Muscle layer of colon (tissue), 2 donors: Measurements from ENCODE around the gene MNAT1.
"Not testable (repeated sequence)": the region's sequence is repeated elsewhere in the genome, so short reads cannot be mapped to it uniquely, and the experiment has no call there.

Experiments used
- H3K27ac ChIP-seq: one replicate; pipeline ENCODE4 v1.7.0; 2013; ENCODE audit warnings: low read depth, mild to moderate bottlenecking, low read length, moderate library complexity
- H3K27me3 ChIP-seq, 2 donors: one replicate each; pipeline ENCODE4 v1.7.0; 2013; ENCODE audit warnings: low read length in 2 of 2, mild to moderate bottlenecking in 2 of 2; ENCODE audit not compliant: insufficient read depth in 2 of 2, control insufficient read depth in 1 of 2
- H3K36me3 ChIP-seq: one replicate; pipeline ENCODE4 v1.7.0; 2013; ENCODE audit warnings: mild to moderate bottlenecking, low read length; ENCODE audit not compliant: insufficient read depth
- H3K4me1 ChIP-seq: one replicate; pipeline ENCODE4 v1.7.0; 2013; ENCODE audit warnings: mild to moderate bottlenecking, low read length; ENCODE audit not compliant: insufficient read depth
- H3K4me3 ChIP-seq, 2 donors: one replicate each; pipeline ENCODE4 v1.7.0; 2013; ENCODE audit warnings: low read length in 2 of 2, low read depth in 1 of 2, mild to moderate bottlenecking in 1 of 2, moderate library complexity in 1 of 2
- H3K9ac ChIP-seq: one replicate; pipeline ENCODE4 v1.7.0; 2013; ENCODE audit warnings: low read length
- H3K9me3 ChIP-seq: one replicate; pipeline ENCODE4 v1.7.0; 2013; ENCODE audit warnings: mild to moderate bottlenecking, low read length
- donor health status: abdominal sarcoma.
- donor health status: Adenocarcinoma of cecum.

Gene MNAT1

DNA sequence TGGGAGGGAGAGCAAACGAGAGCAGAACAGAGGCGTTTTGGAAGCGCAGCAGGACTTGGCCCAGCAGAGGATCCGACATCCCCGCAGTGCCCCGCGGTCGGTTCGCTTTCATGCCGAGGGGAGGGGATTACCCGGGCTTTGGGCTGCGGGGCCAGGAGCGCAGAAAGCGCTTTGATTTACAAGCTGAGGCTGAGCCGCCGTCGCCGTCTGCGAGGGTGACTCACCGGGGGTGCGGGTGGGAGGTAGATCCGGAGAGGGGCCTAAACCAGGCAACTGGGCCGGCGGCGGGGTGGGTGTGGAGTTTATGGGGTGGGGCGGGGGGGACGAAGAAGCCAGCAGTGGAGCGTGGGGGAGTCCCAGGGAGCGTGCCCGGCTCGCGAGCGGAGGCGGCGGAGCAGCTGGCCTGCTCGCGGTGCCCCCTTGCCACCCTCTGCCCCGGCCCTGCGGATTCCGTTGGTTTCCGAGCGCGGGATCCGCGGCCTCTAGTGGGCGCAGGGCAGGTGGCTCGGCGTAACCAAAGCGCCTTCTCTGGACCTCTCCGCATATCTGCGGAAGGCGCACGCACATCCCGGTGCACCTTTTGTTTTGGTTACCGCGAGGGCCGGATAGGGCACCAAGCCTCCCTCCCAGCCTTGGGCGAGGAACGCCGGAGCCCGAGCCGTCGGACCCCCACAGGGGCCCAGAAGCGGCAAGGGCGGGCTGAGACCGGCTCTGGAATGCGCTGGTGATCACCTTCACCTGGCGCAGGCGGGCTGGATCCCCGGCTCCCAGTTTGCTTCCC lies 13.0 kb upstream of the MNAT1 start:
- H3K27me3 ChIP-seq, result peaks cover 5 to 47% of the 10 kb centered on the region in 2 donors
- H3K27ac ChIP-seq, result no peak overlapping the region
- H3K9ac ChIP-seq, result no peak overlapping the region
- H3K4me3 ChIP-seq, result peak overlapping the region; percentile 18 to 90
- H3K4me1 ChIP-seq, result peaks cover 4% of the 10 kb centered on the region
- no peaks in the 10 kb centered on the region for H3K36me3 ChIP-seq
- H3K9me3 ChIP-seq, result no peaks in the 10 kb centered on the region

GRCh38 chr14:60722107-60722356 lies 12.5 kb upstream of the MNAT1 start:
- no peaks in the 10 kb centered on the region for H3K36me3 ChIP-seq
- H3K9ac ChIP-seq, result no peak overlapping the region
- H3K27ac ChIP-seq, result no peak overlapping the region
- H3K9me3 ChIP-seq, result no peaks in the 10 kb centered on the region
- peak overlapping the region; percentile 71 to 90 for H3K4me3 ChIP-seq
- H3K27me3 ChIP-seq, result peaks cover 7 to 47% of the 10 kb centered on the region in 2 donors
- H3K4me1 ChIP-seq, result peaks cover 4% of the 10 kb centered on the region

DNA sequence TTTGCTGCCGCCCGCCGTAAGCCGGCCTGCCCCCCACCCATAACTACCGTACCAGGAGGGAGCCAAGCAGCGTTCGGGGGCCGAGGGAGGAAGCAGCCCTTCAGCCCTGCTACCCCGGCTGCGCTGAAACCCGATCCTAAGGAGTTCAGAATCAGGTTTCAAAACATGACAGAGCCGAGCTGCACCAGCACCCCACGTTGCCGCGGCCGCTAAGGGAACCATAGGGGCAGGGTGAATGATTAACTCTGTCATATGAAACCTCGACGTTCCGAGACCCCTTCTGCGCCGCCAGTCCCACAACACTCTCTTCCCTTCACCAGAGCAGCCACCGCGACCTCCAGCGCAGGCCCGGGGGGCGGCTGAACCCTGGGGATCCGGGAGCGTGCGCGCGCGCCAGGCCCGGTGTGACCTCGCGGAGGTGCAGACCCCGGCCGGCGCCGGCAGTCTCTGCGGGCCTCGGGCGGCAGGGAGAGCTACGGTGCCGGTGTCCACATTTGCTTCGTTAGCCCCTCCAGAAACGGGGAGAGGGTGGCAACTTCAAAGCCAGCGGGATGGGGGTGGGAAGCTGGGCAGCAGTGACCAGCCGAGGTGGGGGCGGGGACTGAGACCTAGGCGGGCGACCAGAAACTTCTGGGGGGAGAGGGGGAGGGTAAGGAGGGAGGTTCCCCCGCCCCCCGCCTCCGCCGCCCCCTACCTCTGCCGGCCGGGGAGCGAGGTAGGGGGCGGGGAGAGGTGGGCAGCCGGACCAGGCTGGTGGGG lies 12.0 kb upstream of the MNAT1 start:
- peak overlapping the region; percentile 71 to 90 for H3K4me3 ChIP-seq
- peaks cover 4% of the 10 kb centered on the region for H3K4me1 ChIP-seq
- peaks cover 12 to 47% of the 10 kb centered on the region in 2 donors for H3K27me3 ChIP-seq
- no peaks in the 10 kb centered on the region for H3K9me3 ChIP-seq
- no peak overlapping the region for H3K27ac ChIP-seq
- no peak overlapping the region for H3K9ac ChIP-seq
- no peaks in the 10 kb centered on the region for H3K36me3 ChIP-seq

GRCh38 chr14:60723116-60723906 lies 11.2 kb upstream of the MNAT1 start:
- Histone ChIP-seq H3K4me1 (peaks cover 4% of the 10 kb centered on the region), H3K4me3 (peak overlapping the region; percentile 71 to 90), H3K27ac (peak overlapping the region; percentile 44), H3K36me3 (no peaks in the 10 kb centered on the region), H3K27me3 (peaks cover 12 to 47% of the 10 kb centered on the region in 2 donors), H3K9ac (peak overlapping the region; percentile 39), H3K9me3 (no peaks in the 10 kb centered on the region)

GRCh38 chr14:60723907-60724618 lies 10.5 kb upstream of the MNAT1 start, which contains the start of gene SIX4:
Gene SIX4, minus strand, starts transcription at chr14:60724351. Its CDS starts 277 bp downstream, at chr14:60724074.
- Histone ChIP-seq H3K27ac (peak within 1 kb of the TSS; percentile 44), H3K36me3 (no peaks in the 10 kb centered on the region), H3K9ac (peak within 1 kb of the TSS; percentile 39), H3K4me3 (peak within 1 kb of the TSS; percentile 71 to 90), H3K4me1 (peaks cover 4% of the 10 kb centered on the region), H3K9me3 (no peaks in the 10 kb centered on the region), H3K27me3 (peaks cover 14 to 47% of the 10 kb centered on the region in 2 donors)

DNA sequence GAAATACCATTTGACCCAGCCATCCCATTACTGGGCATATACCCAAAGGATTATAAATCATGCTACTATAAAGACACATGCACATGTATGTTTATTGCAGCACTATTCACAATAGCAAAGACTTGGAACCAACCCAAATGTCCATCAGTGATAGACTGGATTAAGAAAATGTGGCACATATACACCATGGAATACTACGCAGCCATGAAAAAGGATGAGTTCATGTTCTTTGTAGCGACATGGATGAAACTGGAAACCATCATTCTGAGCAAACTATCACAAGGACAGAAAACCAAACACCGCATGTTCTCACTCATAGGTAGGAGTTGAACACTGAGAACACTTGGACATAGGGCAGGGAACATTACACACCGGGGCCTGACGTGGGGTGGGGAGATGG lies 3.3 kb upstream of the MNAT1 start:
- not testable (repeated sequence) for H3K36me3 ChIP-seq, H3K9ac ChIP-seq, H3K4me3 ChIP-seq, H3K27ac ChIP-seq, H3K9me3 ChIP-seq
- Histone ChIP-seq H3K27me3 (peaks cover 0 to 14% of the 10 kb centered on the region in 2 donors), H3K4me1 (peaks cover 15% of the 10 kb centered on the region)

GRCh38 chr14:60732840-60733483 lies 1.6 kb upstream of the MNAT1 start:
- Histone ChIP-seq H3K9ac (no peak overlapping the region), H3K36me3 (no peaks in the 10 kb centered on the region), H3K9me3 (no peaks in the 10 kb centered on the region), H3K27ac (no peak overlapping the region), H3K27me3 (peaks cover 0 to 6% of the 10 kb centered on the region in 2 donors), H3K4me3 (no peak overlapping the region), H3K4me1 (peaks cover 15% of the 10 kb centered on the region)

- H3K9me3 ChIP-seq, result no peaks in the 10 kb centered on the region
- H3K27me3 ChIP-seq, result no peaks in the 10 kb centered on the region
- peak overlapping the region; percentile 96 for H3K9ac ChIP-seq
- H3K36me3 ChIP-seq, result no peaks in the 10 kb centered on the region
- no peak overlapping the region for H3K27ac ChIP-seq
- H3K4me1 ChIP-seq, result peaks cover 15% of the 10 kb centered on the region
- H3K4me3 ChIP-seq, result peak overlapping the region; percentile 68 to 98
These were observed 855 bp downstream of the MNAT1 start for GRCh38 chr14:60735416-60735815.

DNA sequence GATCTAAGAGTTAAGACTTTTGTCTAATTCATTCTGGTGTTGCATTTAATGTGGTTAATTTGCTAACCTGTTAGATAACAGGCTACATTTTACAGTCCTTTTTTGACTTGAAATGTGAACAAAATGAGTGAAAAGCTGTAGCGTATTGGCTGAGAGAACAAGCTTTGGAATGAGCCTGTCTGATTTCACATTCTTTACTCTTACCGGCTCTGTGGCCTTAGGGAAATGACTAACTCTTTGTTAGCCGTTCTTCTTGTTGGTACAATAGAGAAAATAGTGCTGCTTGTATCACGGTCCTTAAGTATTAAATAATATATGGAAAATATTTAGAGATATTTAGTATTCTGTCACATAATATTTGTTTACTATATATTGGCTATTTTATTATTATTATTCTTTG lies 1.9 kb downstream of the MNAT1 start:
- H3K9me3 ChIP-seq, result no peaks in the 10 kb centered on the region
- peaks cover 15% of the 10 kb centered on the region for H3K4me1 ChIP-seq
- no peak overlapping the region for H3K9ac ChIP-seq
- H3K27me3 ChIP-seq, result no peaks in the 10 kb centered on the region
- no peak overlapping the region for H3K27ac ChIP-seq
- H3K4me3 ChIP-seq, result no peak overlapping the region
- no peaks in the 10 kb centered on the region for H3K36me3 ChIP-seq

DNA sequence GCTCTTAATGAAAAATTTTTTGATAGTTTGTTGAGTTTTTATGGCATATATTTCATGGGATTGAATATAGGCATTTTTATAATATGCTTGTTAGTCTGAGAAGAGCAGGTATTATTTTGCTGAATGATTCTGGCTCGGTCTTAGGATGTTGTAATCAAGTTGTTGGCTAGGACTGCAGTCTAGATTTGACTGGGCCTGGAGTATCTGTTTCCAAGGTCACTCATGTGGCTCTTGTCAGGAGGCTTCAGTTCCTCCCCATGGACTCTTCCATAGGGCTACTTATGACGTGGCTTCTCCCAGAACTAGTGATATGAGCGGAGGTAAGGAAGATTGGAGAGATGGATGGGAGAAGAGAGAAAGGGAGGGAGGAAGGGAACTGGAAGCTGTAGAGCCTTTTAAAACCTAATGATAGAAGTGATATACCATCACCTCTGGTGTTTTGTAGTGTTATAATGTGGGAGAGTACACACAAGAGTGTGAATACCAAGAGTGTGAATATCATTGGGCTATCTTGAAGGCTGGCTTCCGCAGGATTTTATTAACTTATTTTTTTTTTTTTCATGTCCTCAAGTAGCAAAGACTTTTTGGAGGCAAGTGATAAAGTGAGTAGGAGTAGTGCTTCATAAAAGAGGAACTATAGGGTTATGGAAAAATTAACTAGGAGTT lies 4.4 kb downstream of the MNAT1 start:
- H3K27me3 ChIP-seq, result no peaks in the 10 kb centered on the region
- H3K9me3 ChIP-seq, result no peaks in the 10 kb centered on the region
- no peak overlapping the region for H3K4me3 ChIP-seq
- H3K4me1 ChIP-seq, result peaks cover 14% of the 10 kb centered on the region
- H3K27ac ChIP-seq, result no peak overlapping the region
- no peaks in the 10 kb centered on the region for H3K36me3 ChIP-seq
- no peak overlapping the region for H3K9ac ChIP-seq
